Skeletal muscle tissue (tissue), 4 donors: ENCODE measurements around the gene PRSS56. TPM values are rescaled to one million over a fixed set of nuclear protein-coding genes. Genes with fewer than 3 reads are reported as not detected.
"Not testable (repeated sequence)": the region's sequence is repeated elsewhere in the genome, so short reads cannot be mapped to it uniquely, and the experiment has no call there.

Source experiments
- H3K27ac ChIP-seq: one replicate; pipeline ENCODE4 v1.7.0; 2013; ENCODE audit warnings: mild to moderate bottlenecking, low read depth, low read length, inconsistent platforms
- H3K27me3 ChIP-seq, 3 donors: one replicate each; pipeline ENCODE4 v1.7.0; 2013; ENCODE audit warnings: low read length in 3 of 3; ENCODE audit not compliant: control insufficient read depth in 3 of 3, insufficient read depth in 3 of 3
- H3K36me3 ChIP-seq, 3 donors: one replicate each; pipeline ENCODE4 v1.7.0; 2013; ENCODE audit warnings: low read length in 3 of 3; ENCODE audit not compliant: control insufficient read depth in 3 of 3, insufficient read depth in 3 of 3
- H3K4me1 ChIP-seq, 3 donors: one replicate each; pipeline ENCODE4 v1.7.0; 2013; ENCODE audit warnings: low read length in 3 of 3, mild to moderate bottlenecking in 3 of 3; ENCODE audit not compliant: control insufficient read depth in 3 of 3, insufficient read depth in 3 of 3
- H3K4me3 ChIP-seq, 3 donors: one replicate each; pipeline ENCODE4 v1.7.0; 2013; ENCODE audit warnings: low read length in 3 of 3
- H3K9ac ChIP-seq, 3 donors: one replicate each; pipeline ENCODE4 v1.7.0; 2013; ENCODE audit warnings: low read length in 3 of 3, mild to moderate bottlenecking in 3 of 3, moderate library complexity in 2 of 3, low read depth in 1 of 3
- H3K9me3 ChIP-seq, 3 donors: one replicate each; pipeline ENCODE4 v1.7.0; 2013; ENCODE audit warnings: low read length in 3 of 3; ENCODE audit not compliant: control insufficient read depth in 3 of 3
- total RNA-seq: library from RNA; depleted of rRNA; stranded (reverse); fragments of >200 nt; gene quantifications from one replicate; pipeline ENCODE4 v1.2.3, GENCODE V29; 2014
- donor health status: Osteomylitis.

The PRSS56 gene
- total RNA-seq, 1 donor from 2014 or later: 1.0 TPM

GRCh38 chr2:232532419-232532818 is 12.2 kb downstream of the PRSS56 start:
- Histone ChIP-seq H3K27me3 (peaks cover 0 to 4% (median 0%) of the 10 kb centered on the region in 3 donors), H3K27ac (no peak overlapping the region), H3K4me3 (no peak overlapping the region), H3K4me1 (peaks cover 30 to 38% (median 35%) of the 10 kb centered on the region in 3 donors), H3K36me3 (peaks cover 8 to 26% (median 21%) of the 10 kb centered on the region in 3 donors), H3K9me3 (peaks cover 0 to 4% (median 0%) of the 10 kb centered on the region in 3 donors), H3K9ac (peak overlapping the region in 1 of 3 donors; percentile 40)

GRCh38 chr2:232532821-232533220 is 12.6 kb downstream of the PRSS56 start:
- H3K27me3 ChIP-seq, H3K4me3 ChIP-seq, H3K27ac ChIP-seq, H3K9me3 ChIP-seq: not testable (repeated sequence)
- Histone ChIP-seq H3K4me1 (peaks cover 31 to 39% (median 37%) of the 10 kb centered on the region in 3 donors), H3K36me3 (peaks cover 8 to 26% (median 21%) of the 10 kb centered on the region in 3 donors), H3K9ac (peak overlapping the region in 1 of 3 donors; percentile 40)

GRCh38 chr2:232533944-232534710 is 13.9 kb downstream of the PRSS56 start:
- Histone ChIP-seq H3K27me3 (peaks cover 0 to 4% (median 0%) of the 10 kb centered on the region in 3 donors), H3K9me3 (peaks cover 0 to 4% (median 0%) of the 10 kb centered on the region in 3 donors), H3K27ac (no peak overlapping the region), H3K4me1 (peaks cover 21 to 39% (median 33%) of the 10 kb centered on the region in 3 donors), H3K9ac (no peak overlapping the region), H3K4me3 (no peak overlapping the region), H3K36me3 (peaks cover 8 to 26% (median 21%) of the 10 kb centered on the region in 3 donors)

- Histone ChIP-seq H3K9me3 (peaks cover 0 to 4% (median 0%) of the 10 kb centered on the region in 3 donors), H3K4me3 (no peak overlapping the region), H3K36me3 (peaks cover 8 to 26% (median 21%) of the 10 kb centered on the region in 3 donors), H3K4me1 (peaks cover 19 to 40% (median 34%) of the 10 kb centered on the region in 3 donors), H3K9ac (no peak overlapping the region), H3K27ac (no peak overlapping the region), H3K27me3 (peaks cover 0 to 9% (median 0%) of the 10 kb centered on the region in 3 donors)
Observed at GRCh38 chr2:232534940-232535651, 14.9 kb downstream of the PRSS56 start.

- Histone ChIP-seq H3K9ac (no peak overlapping the region), H3K27me3 (peaks cover 0 to 4% (median 0%) of the 10 kb centered on the region in 3 donors), H3K4me3 (no peak overlapping the region), H3K27ac (no peak overlapping the region), H3K4me1 (peaks cover 17 to 43% (median 35%) of the 10 kb centered on the region in 3 donors), H3K9me3 (peaks cover 0 to 4% (median 0%) of the 10 kb centered on the region in 3 donors), H3K36me3 (peaks cover 8 to 26% (median 21%) of the 10 kb centered on the region in 3 donors)
Observed at GRCh38 chr2:232535761-232536530, 15.8 kb downstream of the PRSS56 start.

GRCh38 chr2:232537079-232537478 is 16.9 kb downstream of the PRSS56 start:
- peak overlapping the region in 2 of 3 donors; percentile 46 to 48 for H3K9ac ChIP-seq
- peaks cover 0 to 4% (median 0%) of the 10 kb centered on the region in 3 donors for H3K9me3 ChIP-seq
- no peak overlapping the region for H3K4me3 ChIP-seq
- H3K36me3 ChIP-seq: peaks cover 8 to 20% (median 20%) of the 10 kb centered on the region in 3 donors
- H3K4me1 ChIP-seq: peaks cover 16 to 45% (median 41%) of the 10 kb centered on the region in 3 donors
- peaks cover 0 to 4% (median 0%) of the 10 kb centered on the region in 3 donors for H3K27me3 ChIP-seq
- peak overlapping the region; percentile 66 for H3K27ac ChIP-seq

GRCh38 chr2:232537499-232537898 is 17.3 kb downstream of the PRSS56 start:
- peaks cover 16 to 45% (median 41%) of the 10 kb centered on the region in 3 donors for H3K4me1 ChIP-seq
- peak overlapping the region in 2 of 3 donors; percentile 46 to 48 for H3K9ac ChIP-seq
- H3K27ac ChIP-seq: peak overlapping the region; percentile 66
- H3K27me3 ChIP-seq: peaks cover 0 to 4% (median 0%) of the 10 kb centered on the region in 3 donors
- peaks cover 8 to 20% (median 20%) of the 10 kb centered on the region in 3 donors for H3K36me3 ChIP-seq
- no peak overlapping the region for H3K4me3 ChIP-seq
- H3K9me3 ChIP-seq: peaks cover 0 to 4% (median 0%) of the 10 kb centered on the region in 3 donors

GRCh38 chr2:232538671-232539070 is 18.5 kb downstream of the PRSS56 start:
- Histone ChIP-seq H3K27me3 (peaks cover 0 to 4% (median 0%) of the 10 kb centered on the region in 3 donors), H3K9me3 (peaks cover 0 to 4% (median 0%) of the 10 kb centered on the region in 3 donors), H3K27ac (peak overlapping the region; percentile 66), H3K36me3 (peaks cover 7 to 20% (median 20%) of the 10 kb centered on the region in 3 donors), H3K4me1 (peaks cover 16 to 45% (median 42%) of the 10 kb centered on the region in 3 donors), H3K4me3 (no peak overlapping the region), H3K9ac (peak overlapping the region in 1 of 3 donors; percentile 79)
